ENCODE results near the gene MDGA2.

The MDGA2 gene

GRCh38 chr14:47483449-47483848 is 192.0 kb downstream of the MDGA2 start:
- DNase-seq, result no peak

- no peak for DNase-seq
Measured at GRCh38 chr14:47471075-47471474, 204.3 kb downstream of the MDGA2 start.

- no peak for DNase-seq
Measured at GRCh38 chr14:47466916-47467315, 208.5 kb downstream of the MDGA2 start.

GRCh38 chr14:47454025-47454424 is 221.4 kb downstream of the MDGA2 start:
- DNase-seq, result no peak

- DNase-seq, result no peak
Measured at GRCh38 chr14:47447076-47447475, 228.3 kb downstream of the MDGA2 start.

- DNase-seq, result no peak
Measured at GRCh38 chr14:47442211-47442610, 233.2 kb downstream of the MDGA2 start.

- DNase-seq, result no peak
Measured at GRCh38 chr14:47439953-47440352, 235.5 kb downstream of the MDGA2 start.

- no peak for DNase-seq
Measured at GRCh38 chr14:47438650-47439140, 236.7 kb downstream of the MDGA2 start.

- no peak for DNase-seq
Measured at GRCh38 chr14:47435331-47435965, 240.0 kb downstream of the MDGA2 start.

GRCh38 chr14:47427629-47428028 is 247.8 kb downstream of the MDGA2 start:
- DNase-seq, result no peak

GRCh38 chr14:47425302-47425701 is 250.1 kb downstream of the MDGA2 start:
- DNase-seq, result no peak

GRCh38 chr14:47422191-47422590 is 253.2 kb downstream of the MDGA2 start:
- DNase-seq, result no peak

- DNase-seq, result no peak
Measured at GRCh38 chr14:47411523-47411922, 263.9 kb downstream of the MDGA2 start.

GRCh38 chr14:47392326-47392725 is 283.1 kb downstream of the MDGA2 start:
- no peak for DNase-seq

- no peak for DNase-seq
Measured at GRCh38 chr14:47390831-47391504, 284.4 kb downstream of the MDGA2 start.

- DNase-seq, result no peak
Measured at GRCh38 chr14:47389535-47389934, 285.9 kb downstream of the MDGA2 start.

GRCh38 chr14:47366006-47366405 is 309.4 kb downstream of the MDGA2 start:
- no peak for DNase-seq

GRCh38 chr14:47365233-47365632 is 310.2 kb downstream of the MDGA2 start:
- DNase-seq, result no peak

- DNase-seq, result no peak
Measured at GRCh38 chr14:47353186-47353585, 322.2 kb downstream of the MDGA2 start.

- no peak for DNase-seq
Measured at GRCh38 chr14:47346849-47347248, 328.6 kb downstream of the MDGA2 start.

GRCh38 chr14:47345016-47345415 is 330.4 kb downstream of the MDGA2 start:
- DNase-seq, result no peak

GRCh38 chr14:47332939-47333338 is 342.5 kb downstream of the MDGA2 start:
- no peak for DNase-seq

- no peak for DNase-seq
Measured at GRCh38 chr14:47332106-47332505, 343.3 kb downstream of the MDGA2 start.

GRCh38 chr14:47328376-47328775 is 347.0 kb downstream of the MDGA2 start:
- DNase-seq, result no peak

- no peak for DNase-seq
Measured at GRCh38 chr14:47327336-47327735, 348.1 kb downstream of the MDGA2 start.
